ENCODE measurements around the gene TBX21.

Gene TBX21

GRCh38 chr17:47696717-47697642, 36.1 kb upstream of the TBX21 start:
- peak in 5 of 42 donors; percentile 3 to 26 (median 7) for DNase-seq
- intact Hi-C loops (cut with DNase I) = loop anchor here (10.0 kb wide), 1 partner anchor 108 kb away; no protein-coding TSS in a partner anchor

- peak in 3 of 42 donors; percentile 4 to 26 (median 10) for DNase-seq
- intact Hi-C loops (cut with DNase I) = loop anchor here (10.0 kb wide), 1 partner anchor 107 kb away; no protein-coding TSS in a partner anchor
Observed at GRCh38 chr17:47697906-47698711, 34.9 kb upstream of the TBX21 start.

DNA sequence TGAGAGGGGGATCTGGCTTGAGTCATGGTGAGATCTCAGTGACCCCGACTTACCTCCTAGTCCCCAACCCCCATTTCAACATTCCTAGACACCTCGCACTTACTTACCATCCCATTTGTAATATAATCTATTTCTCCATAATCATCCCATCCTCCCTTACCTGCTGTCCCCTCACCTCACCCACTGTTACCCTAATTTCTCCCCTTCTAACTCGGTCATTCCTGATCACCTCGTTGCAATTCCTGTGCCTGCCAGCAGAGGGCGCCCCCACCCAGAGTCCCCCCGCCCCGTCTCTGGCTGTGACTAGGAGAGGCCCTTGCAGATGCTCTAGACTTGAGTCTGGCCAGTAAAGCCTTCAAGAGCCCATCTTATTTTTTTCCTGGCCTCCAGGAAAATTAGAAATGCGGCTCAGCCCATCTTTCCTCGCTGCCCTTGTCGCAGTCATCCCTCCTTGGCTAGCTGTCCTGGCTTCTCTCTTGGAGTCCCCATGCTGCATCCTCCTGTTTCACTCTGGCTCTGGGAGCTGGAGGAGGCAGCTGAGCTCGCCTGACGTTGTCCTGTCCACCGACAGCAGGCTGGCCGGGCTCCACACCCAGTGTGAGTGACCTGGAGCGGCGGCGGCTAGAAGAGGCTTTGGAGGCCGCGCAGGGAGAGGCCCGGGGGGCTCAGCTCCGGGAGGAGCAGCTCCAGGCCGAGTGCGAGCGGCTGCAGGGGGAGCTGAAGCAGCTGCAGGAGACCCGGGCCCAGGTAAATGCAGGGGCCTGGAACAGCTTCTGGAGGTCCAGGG, 34.1 kb upstream of the TBX21 start:
- intact Hi-C loops (cut with DNase I) = loop anchor here (10.0 kb wide), 1 partner anchor 106 kb away; no protein-coding TSS in a partner anchor
- DNase-seq = peak in 41 of 42 donors; percentile 53 to 89 (median 76)

GRCh38 chr17:47699536-47699840, 33.5 kb upstream of the TBX21 start:
- intact Hi-C loops (cut with DNase I) = loop anchor here (10.0 kb wide), 1 partner anchor 105 kb away; no protein-coding TSS in a partner anchor
- DNase-seq = peak in 1 of 42 donors; percentile 7

- DNase-seq = peak in 2 of 42 donors; percentile 6 to 19
- intact Hi-C loops (cut with DNase I) = no loop called here
Observed at GRCh38 chr17:47700471-47701449, 32.3 kb upstream of the TBX21 start.

GRCh38 chr17:47701608-47702007, 31.4 kb upstream of the TBX21 start:
- intact Hi-C loops (cut with DNase I) = no loop called here
- no peak for DNase-seq

DNA sequence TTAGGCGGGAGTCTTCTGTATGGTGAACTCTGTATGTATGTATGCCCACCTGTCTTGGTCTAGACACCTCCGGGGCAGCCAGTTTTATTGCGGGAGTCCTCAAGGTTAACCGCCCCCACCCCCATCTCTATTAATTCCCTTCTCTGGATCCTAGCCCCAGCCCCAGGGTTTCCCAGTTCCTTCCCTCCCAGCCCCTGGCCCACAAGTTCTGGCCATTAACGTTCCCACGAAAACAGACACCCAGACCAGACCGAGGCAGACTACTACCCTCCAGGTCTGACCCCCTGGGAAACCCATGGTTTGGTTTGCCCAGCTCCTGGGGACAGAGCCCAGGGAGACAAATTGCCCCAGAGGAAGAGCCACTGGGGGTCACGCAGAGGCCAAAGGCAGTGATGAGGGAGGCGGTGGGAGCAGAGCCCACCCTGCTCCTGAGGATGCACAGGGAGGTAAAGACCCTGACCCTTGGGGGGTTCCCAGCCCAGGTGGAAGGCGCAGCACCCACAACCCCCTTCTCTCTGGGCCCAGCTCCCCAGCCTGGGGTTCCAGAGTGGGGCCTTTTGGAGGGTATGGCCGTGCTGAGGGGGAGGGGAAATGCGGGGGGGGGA, 30.5 kb upstream of the TBX21 start:
- intact Hi-C loops (cut with DNase I) = no loop called here
- no peak for DNase-seq

GRCh38 chr17:47703191-47703591, 29.8 kb upstream of the TBX21 start:
- no peak for DNase-seq
- intact Hi-C loops (cut with DNase I) = no loop called here

DNA sequence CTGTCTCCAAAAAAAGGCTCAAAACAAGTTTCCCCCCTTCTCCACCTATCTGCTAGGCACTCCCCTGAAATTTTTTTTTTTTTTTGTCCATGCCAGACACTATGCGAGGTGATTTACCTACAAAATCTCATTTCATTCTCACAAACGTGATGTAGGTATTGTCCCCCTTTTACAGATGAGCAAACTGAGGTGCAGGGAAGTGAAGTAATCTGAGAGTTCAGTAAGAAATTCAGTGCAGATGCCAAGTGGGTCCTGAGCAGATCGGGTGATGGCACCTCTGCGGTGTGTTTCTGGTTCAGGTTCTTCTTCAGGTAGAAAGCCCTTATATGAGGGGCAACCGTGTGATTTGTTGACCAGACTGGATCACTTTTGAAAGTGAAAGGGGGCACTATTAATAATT, 29.4 kb upstream of the TBX21 start:
- no peak for DNase-seq
- intact Hi-C loops (cut with DNase I) = no loop called here

DNA sequence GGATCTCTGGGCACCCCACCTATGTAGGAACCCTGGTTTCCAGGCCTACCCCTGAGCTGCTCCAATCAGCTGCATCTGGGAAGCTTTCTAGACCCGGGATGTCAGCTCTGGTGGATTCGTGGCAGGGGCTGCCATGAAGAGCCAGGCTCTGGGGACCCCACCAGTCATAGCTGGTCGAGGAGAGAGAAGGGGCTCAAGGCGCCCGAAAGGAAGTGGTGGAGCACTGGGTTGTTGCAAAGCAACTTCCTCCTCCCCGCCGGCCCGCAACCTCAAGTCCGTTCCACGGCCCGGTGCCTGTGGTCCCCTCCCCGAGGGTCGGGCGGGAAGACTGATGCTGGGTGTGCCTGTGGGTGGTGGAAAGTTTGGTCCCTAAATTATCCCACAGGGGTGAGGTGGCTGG, 28.9 kb upstream of the TBX21 start:
- no peak for DNase-seq
- intact Hi-C loops (cut with DNase I) = no loop called here

DNA sequence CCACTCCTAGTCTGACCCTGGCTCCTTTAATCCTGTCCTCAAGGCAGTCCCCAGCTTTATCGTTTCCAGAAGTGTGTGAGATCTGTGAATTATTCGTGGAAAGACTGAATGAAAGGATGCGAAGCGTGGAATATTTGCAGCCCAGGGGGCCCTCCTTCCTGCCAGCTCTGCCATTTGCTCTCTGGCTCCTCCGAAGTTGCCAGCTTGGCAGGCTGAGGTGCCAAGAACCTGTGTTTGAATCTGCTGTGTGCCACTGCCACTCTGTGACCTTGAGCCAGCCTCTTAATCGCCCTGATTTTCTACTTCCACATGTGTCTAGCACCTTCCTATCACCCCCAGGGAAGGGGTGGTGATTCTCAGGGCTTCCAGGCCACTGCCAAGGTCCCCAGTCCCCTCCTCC, 28.3 kb upstream of the TBX21 start:
- DNase-seq = no peak
- intact Hi-C loops (cut with DNase I) = no loop called here

DNA sequence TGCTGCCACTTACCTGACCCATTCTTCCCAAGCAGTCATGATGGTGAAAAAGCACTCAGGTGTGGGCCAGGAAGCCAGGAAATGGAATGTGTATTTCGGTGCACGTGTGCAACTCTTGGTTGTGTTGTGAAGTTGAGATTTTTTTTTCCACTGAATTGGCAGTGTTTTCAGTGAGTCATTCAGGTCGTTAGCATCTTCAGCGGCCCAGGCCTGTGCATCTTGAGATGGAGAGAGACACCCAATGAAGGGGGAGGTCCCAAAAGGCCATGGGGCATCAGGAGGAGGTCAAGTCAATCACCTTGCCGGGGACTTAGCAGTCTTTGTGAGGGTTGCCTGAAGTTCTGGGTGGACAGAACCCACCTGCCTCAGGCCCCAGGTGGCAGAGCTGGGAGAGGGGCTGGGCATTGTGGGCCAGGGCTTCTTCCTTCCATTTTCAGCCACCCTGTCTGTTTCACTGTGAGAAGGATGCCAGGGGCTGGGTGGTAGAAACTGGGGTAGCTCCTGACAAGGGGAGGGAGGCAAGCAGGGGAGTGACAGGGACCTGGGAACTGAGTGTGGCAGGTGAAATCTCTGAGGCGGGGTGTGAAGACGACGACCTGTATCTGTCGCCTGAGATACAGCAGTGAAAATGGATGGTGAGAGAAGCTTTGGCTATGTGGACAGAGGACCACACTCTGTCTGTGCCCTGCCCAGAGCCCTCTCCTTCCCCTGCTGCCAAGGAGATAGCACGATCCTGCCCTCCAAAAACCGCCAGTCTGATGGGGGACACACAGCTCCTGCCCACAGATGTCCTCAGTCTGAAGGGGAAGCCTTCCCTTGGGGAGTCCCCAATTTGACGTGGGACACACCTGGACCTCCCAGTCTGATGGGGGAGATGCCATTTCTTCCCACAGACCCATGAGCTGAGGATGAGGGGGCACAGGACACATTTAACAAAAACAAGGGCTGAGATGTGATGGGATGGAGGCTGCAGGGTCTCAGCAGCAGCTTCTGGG, 27.2 kb upstream of the TBX21 start:
- no peak for DNase-seq
- intact Hi-C loops (cut with DNase I) = no loop called here

GRCh38 chr17:47707056-47707804, 25.8 kb upstream of the TBX21 start:
- peak in 20 of 42 donors; percentile 26 to 73 (median 48) for DNase-seq
- intact Hi-C loops (cut with DNase I) = no loop called here

- DNase-seq = no peak
- intact Hi-C loops (cut with DNase I) = no loop called here
Observed at GRCh38 chr17:47707884-47708283, 25.2 kb upstream of the TBX21 start.

DNA sequence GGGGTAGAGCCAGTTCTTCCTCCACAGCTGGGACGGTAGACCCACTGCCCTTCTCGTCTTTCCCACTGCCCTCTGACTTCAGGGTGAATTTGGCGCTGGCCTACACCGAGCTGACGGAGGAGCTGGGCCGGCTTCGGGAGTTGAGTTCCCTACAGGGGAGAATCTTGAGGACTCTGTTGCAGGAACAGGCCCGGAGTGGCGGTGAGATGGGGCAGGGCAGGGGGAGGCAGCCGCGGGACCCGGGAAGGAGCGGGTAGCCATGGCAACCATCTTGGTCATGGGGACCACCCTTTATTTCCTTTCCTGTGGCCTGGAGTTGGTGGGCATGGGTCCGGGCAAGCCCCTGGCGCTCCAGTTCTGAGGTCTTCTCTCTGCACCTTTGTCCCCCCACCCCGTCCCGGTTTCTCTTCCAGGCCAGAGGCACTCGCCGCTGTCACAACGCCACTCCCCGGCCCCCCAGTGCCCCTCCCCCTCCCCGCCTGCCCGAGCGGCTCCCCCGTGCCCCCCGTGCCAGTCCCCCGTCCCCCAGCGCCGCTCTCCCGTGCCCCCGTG, 24.6 kb upstream of the TBX21 start:
- intact Hi-C loops (cut with DNase I) = no loop called here
- DNase-seq = peak in 2 of 42 donors; percentile 13 to 16

Data from head of caudate nucleus (tissue), 42 donors.